ENCODE results near the gene PTDSS2. TPM values are rescaled to one million over a fixed set of nuclear protein-coding genes. Genes with fewer than 3 reads are reported as not detected.

Gene PTDSS2
- total and polyA plus RNA-seq, 2 of the 13 experiments (the other 11 are each of a cell fraction or from before 2014, with no cell fraction given): 21.7 to 26.4 TPM

DNA sequence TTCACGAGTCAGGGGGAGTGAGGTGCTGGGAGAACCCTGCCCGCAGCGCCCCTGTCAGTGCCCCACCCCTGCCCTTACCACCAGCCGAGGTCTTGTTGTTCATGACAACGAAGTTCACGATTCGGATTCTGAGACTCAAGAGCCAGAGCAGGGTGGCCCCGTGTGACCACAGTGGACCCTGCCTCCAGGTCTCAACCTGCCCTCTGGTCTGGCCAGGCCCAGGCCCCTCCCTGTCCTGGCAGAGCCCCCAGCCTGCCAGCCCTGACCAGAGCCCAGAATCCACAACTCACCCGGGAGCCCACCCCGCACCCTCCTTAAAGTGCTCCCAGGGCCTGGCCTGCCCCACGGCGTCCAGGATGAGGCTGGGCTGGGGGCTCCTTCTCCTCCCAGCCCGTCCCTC, 18.2 kb upstream of the PTDSS2 start:
- FAIRE-seq: no peak
- WGBS (ENCODE audit: low lambda C conversion rate): 73% methylated on average over 3 of the region's 13 CpGs
- CTCF ChIA-PET (ENCODE audit: low intra/inter-chr PET ratio, low total read pairs): no interaction called here

More for the DNA sequence above, 18.2 kb upstream of the PTDSS2 start:
- H3K79me2 ChIP-seq (ENCODE audit: insufficient read depth, low read length): no peaks in the 10 kb centered on the region
- H3K27ac ChIP-seq (ENCODE audit: extremely low read length, insufficient read depth, low read length): no peak overlapping the region
- no peaks in the 10 kb centered on the region for H3K9me3 ChIP-seq (ENCODE audit: low read length)
- no peak overlapping the region for H3K4me2 ChIP-seq (ENCODE audit: low read depth, low read length)
- no peaks in the 10 kb centered on the region for H3K36me3 ChIP-seq (replicated peaks in 1 of 2; ENCODE audit: control insufficient read depth in 1 of 2, insufficient read depth in 2 of 2, low read length in 2 of 2)
- intact Hi-C loops (cut with micrococcal nuclease; ENCODE audit: unreplicated experiment) (no loop called here), in situ Hi-C loops (cut with HindIII; ENCODE audit: extremely low pct_ligation_motif_present, low pct_unique_long_range_greater_than_20kb) (no loop called here)
- no peaks in the 10 kb centered on the region for H3K4me1 ChIP-seq (ENCODE audit: insufficient read depth, low read length)
- no peaks in the 10 kb centered on the region for H3K27me3 ChIP-seq (ENCODE audit: control insufficient read depth in 1 of 2, insufficient read depth in 2 of 2, low read length in 2 of 2)
- ATAC-seq: no peak; the same call in 1 of the 3 replicates
- no TSS peak for BruUV-seq (replicated peaks)
- DNase-seq (ENCODE audit: low spot score): no peak
- no peak for TF ChIP-seq ZNF552 (CRISPR knock-in tag; IDR thresholded peaks at IDR 0.05; ENCODE audit: borderline replicate concordance)
- TF ChIP-seq NBN (conservative IDR thresholded peaks at IDR 0.05): no peak
- no peak for TF ChIP-seq BATF2 (CRISPR knock-in tag; IDR thresholded peaks at IDR 0.05)
- no peak for TF ChIP-seq ZNF264 (CRISPR knock-in tag; IDR thresholded peaks at IDR 0.05)
- no peak for TF ChIP-seq ZNF576 (CRISPR knock-in tag; IDR thresholded peaks at IDR 0.05)
- TF ChIP-seq ZNF282 (IDR thresholded peaks at IDR 0.05; ENCODE audit: partially characterized antibody): no peak
- no peak for TF ChIP-seq HNF4G (IDR thresholded peaks at IDR 0.05; ENCODE audit: borderline replicate concordance, low read depth, low read length)
- no peak for TF ChIP-seq HNF4G (CRISPR knock-in tag; IDR thresholded peaks at IDR 0.05; ENCODE audit: borderline replicate concordance, low read depth)
- no peak for TF ChIP-seq SRY (CRISPR knock-in tag; IDR thresholded peaks at IDR 0.05)
- TF ChIP-seq, protein P1, sequence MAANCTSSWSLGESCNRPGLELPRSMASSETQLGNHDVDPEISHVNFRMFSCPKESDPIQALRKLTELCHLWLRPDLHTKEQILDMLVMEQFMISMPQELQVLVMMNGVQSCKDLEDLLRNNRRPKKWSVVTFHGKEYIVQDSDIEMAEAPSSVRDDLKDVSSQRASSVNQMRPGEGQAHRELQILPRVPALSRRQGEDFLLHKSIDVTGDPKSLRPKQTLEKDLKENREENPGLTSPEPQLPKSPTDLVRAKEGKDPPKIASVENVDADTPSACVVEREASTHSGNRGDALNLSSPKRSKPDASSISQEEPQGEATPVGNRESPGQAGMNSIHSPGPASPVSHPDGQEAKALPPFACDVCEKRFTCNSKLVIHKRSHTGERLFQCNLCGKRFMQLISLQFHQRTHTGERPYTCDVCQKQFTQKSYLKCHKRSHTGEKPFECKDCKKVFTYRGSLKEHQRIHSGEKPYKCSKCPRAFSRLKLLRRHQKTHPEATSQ (CRISPR knock-in tag; IDR thresholded peaks at IDR 0.05; ENCODE audit: borderline replicate concordance): no peak
- no peak for TF ChIP-seq PLRG1 (conservative IDR thresholded peaks at IDR 0.05)
- no peak for TF ChIP-seq ZBTB3 (CRISPR knock-in tag; IDR thresholded peaks at IDR 0.05; ENCODE audit: borderline replicate concordance, low read depth)
- TF ChIP-seq KDM4B (CRISPR knock-in tag; IDR thresholded peaks at IDR 0.05): no peak
- TF ChIP-seq ZNF180 (CRISPR knock-in tag; IDR thresholded peaks at IDR 0.05; ENCODE audit: borderline replicate concordance, low read depth): no peak
- TF ChIP-seq EP300 (IDR thresholded peaks at IDR 0.05; ENCODE audit: low read depth in 2 of 2, low read length in 2 of 2): no peak
- TF ChIP-seq EP300 (CRISPR knock-in tag; IDR thresholded peaks at IDR 0.05; ENCODE audit: borderline replicate concordance): no peak
- TF ChIP-seq MXD1 (CRISPR knock-in tag; IDR thresholded peaks at IDR 0.05): no peak
- TF ChIP-seq, protein P2, sequence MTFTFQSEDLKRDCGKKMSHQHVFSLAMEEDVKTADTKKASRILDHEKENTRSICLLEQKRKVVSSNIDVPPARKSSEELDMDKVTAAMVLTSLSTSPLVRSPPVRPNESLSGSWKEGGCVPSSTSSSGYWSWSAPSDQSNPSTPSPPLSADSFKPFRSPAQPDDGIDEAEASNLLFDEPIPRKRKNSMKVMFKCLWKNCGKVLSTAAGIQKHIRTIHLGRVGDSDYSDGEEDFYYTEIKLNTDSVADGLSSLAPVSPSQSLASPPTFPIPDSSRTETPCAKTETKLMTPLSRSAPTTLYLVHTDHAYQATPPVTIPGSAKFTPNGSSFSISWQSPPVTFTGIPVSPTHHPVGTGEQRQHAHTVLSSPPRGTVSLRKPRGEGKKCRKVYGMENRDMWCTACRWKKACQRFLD (CRISPR knock-in tag; IDR thresholded peaks at IDR 0.05; ENCODE audit: borderline replicate concordance): no peak
- H3K4me3 ChIP-seq (replicated peaks in 1 of 3; ENCODE audit: insufficient read depth in 1 of 3, low read depth in 2 of 3, low read length in 3 of 3): no peak overlapping the region
- POLR2A ChIA-PET: no interaction called here
- no peaks in the 10 kb centered on the region for H4K20me1 ChIP-seq (ENCODE audit: insufficient read depth, low read length)
- H2AFZ ChIP-seq (ENCODE audit: low read length): no peak overlapping the region
- no peak overlapping the region for H3K9ac ChIP-seq (ENCODE audit: insufficient read depth, low read depth, low read length)
